ENCODE results near the gene KRT26.
"Not testable (repeated sequence)": the region's sequence is repeated elsewhere in the genome, so short reads cannot be mapped to it uniquely, and the experiment has no call there.

KRT26 gene, protein sequence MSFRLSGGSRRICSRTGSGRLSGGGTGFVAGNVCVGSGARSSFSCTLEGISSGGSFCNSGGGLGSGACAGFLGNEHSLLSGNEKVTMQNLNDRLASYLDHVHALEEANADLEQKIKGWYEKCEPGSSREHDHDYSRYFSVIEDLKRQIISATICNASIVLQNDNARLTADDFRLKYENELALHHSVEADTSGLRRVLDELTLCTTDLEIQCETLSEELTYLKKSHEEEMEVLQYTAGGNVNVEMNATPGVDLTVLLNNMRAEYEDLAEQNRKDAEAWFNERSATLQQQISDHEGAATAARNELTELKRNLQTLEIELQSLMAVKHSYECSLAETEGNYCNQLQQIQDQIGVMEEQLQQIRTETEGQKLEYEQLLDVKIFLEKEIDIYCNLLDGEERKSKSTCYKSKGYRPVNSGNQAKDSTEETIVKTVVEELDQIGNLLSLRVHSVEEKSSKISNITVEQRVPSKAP

DNA sequence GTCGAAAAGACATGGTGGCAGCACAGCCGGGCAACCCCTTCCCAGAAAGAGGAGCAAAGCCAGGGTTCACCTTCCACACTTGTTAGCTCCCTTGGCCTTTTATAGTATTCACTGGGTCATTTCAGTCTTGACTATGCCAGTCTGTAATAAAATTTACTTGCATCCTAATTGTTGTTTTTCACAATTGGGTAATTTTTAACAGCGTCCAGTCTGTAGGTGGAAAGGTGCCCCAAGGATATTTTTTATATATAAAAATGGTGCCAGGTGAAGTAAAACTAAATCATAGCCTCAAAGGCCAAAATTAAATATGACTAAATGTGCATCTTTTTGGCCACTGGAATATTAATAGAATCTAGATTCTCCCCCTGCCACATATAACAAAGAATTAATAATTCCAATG, at the start of gene KRT26:
Gene KRT26 (minus strand): TSS at position 101 of the 400 bp plus-strand sequence. CDS start 88 bp downstream, at position 13.
- no peak for DNase-seq

DNA sequence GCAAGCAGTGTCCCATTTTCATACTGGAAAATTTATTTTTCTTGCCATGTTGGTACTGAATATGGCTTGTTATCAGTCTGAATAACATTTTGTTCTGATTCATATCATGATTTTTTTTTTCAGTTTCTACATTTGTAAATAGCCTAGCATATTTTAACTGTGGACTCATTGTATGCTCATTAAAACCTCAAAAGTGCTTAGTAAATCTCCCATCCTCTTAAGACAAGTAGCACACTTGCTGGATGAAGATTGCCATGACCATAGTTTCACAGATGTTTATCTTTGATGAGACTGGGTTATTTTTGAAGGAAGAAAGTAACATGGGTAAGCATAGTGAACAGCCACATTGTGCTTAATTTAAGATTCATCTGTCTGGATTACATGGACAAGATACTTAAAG, 49.5 kb upstream of the KRT26 start:
- DNase-seq = no peak

DNA sequence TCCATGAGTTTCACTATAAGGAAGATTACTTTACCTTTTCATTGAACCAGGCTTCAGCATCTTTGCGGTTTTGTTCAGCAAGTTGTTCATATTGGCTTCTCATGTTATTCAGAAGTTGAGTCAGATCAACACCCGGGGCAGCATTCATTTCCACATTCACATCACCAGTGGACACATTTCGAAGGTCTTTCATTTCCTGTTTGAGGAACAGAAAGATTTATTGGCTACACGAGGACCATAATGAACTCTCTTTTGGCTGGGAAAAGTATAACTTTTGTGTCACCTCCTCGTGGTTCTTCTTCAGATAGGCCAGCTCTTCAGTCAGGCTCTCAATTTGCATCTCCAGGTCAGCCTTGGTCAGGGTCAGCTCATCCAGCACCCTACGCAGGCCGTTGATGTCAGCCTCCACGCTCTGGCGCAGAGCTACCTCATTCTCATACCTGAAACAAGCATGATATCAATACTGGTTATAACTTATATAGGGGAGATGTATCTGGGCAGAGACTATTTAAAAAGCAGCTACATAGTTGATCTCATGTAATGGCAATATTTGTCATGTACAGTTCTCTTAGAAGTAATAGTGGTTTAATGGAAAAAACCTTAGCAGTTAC, 48.3 kb upstream of the KRT26 start:
- DNase-seq = no peak

DNA sequence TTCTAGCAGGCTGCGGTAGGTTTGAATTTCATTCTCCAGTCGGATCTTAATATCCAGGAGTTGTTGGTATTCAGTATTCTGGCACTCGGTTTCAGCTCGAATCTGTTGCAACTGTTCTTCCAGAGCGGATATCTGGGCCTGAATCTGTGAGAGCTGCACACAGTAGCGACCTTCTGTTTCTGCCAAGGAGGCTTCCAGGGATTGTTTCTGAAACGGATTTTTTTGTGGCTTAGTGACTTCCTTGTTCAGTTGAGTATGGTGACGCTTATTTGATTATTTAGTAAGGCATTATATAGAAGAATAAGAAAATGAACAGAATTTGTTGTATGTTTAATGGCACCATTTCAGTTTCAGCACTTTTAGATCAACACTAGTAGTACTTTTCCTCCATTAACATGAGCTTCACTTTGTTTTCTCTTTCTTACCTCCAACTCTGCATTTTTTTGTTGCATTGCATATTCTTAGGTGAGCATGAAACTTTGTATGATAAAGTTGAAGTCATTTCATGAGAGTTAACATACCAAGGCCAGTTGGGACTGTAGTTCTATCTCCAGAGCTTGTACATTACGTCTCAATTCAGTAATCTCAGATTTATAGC, 47.6 kb upstream of the KRT26 start:
- DNase-seq = peak; percentile 73

DNA sequence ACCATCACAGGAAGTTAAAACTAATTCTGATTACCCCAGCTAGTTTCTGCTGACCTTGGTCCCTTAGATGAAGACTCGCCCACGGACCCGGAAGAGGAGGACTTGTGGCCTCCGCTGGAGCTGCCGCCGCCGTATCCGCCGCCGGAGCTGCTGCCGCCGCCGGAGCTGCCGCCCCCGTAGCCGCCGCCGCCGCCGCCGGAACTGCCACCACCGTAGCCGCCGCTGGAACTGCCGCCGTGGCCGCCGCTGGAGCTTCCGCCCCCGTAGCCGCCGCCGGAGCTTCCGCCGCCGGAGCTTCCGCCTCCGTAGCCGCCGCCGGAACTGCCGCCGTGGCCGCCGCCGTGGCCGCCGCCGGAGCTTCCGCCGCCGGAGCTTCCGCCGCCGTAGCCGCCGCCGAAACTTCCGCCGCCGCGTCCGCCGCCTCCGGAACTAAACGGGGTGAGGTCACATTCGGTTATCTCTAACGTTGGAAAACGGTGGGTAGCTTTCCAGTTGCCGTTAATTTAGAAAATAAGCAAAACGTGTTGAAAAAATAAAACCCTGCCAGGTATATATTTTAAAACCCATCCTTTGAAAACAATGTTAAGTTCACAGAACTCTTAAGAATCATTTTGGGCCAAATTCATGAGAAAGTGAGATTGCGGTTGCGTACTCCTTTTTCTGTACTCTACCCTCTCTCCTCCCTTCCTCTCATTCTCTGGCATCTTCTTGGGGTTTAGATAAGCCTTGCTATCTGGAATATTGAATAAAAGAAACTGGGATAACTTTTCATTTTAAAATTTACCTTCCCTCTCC, 46.9 kb upstream of the KRT26 start:
- DNase-seq = peak; percentile 89

DNA sequence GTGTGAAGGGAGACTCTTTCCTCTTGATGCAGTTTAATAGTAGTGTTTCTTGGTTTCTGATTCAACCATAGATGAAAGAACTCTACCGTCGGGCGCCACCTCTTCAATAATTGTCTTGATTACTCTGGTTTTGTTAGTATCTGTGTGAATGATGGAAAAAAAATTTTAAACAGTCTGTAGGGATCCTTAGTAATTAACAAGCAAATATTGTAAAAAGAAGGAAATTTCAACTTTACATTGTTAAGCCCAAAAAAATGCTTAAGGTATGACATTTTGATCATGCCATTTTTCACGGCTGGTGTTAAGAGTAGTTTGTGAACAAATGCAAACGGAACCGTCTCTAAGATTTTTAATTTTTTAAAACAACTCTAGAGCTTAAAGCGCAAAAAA, 46.3 kb upstream of the KRT26 start:
- peak; percentile 50 for DNase-seq

DNA sequence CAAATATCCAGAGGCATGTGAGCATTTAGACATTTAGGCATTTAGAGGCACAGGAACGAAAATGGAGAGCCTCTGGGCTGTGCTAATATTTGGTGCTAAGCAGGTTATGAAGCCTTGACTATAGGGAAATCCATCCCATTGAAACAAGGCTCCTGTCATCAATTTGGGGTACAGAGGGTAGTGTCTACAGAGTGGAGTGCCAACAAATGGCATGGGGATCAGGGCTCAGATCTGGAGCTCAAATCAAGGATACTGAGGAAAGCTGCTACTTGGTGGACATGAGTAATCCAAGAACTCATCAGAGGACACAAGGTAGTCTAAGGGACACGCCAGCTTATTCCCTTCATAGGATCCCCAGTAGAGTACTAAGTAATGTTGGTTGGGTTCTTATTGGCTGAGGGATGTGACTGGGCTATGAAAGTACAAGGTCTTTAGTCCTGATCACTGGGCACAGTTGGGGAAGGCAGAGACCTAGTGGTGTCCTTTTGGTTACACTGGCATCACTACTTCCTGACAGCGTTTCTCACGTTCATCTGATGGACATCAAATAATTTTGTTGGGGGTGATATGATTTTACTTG, 45.2 kb upstream of the KRT26 start:
- no peak for DNase-seq

DNA sequence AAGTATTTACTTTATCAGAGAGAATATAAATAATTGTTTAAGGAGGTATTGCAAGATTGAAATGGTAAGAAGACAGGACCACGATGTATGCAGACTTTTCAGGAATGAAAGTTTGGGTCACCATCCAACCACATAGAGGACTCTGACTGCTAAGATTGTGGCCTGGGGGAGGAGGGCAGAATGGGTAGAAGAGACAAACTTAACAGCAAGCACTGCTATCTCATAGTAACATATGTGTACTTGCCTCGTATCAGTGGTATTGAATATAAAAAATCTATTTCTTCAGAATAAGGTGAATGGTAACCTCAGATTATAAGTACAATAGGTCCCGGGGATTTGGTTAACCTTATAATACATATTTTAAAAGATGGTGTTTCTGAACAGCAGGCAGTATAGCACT, 44.6 kb upstream of the KRT26 start:
- no peak for DNase-seq

DNA sequence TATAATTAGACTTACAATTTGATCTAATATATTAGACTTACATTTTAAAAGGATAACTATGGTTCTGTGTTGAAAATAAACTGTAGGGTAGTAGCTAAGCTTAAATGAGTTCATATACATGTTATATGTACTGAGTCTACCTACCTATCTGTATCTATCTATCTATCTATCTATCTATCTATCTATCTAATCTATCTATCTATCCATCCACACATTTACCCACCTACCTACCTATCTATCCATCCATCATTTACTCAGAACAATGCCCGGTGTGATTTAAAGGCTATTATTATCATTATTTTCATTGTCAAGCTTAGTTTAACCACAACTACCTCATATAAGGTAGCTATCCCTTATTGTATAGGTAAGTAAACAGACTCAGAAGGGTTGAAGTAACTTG, 43.4 kb upstream of the KRT26 start:
- no peak for DNase-seq

DNA sequence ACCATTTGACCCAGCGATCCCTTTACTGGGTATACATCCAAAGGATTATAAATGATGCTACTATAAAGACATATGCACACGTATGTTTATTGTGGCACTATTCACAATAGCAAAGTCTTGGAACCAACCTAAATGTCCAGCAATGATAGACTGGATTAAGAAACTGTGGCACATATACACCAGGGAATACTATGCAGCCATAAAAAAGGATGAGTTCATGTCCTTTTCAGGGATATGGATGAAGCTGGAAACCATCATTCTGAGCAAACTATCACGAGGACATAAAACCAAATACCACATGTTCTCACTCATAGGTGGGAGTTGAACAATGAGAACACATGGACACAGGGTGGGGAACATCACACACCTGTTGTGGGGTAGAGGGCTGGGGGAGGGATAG, 42.7 kb upstream of the KRT26 start:
- DNase-seq = not testable (repeated sequence)

DNA sequence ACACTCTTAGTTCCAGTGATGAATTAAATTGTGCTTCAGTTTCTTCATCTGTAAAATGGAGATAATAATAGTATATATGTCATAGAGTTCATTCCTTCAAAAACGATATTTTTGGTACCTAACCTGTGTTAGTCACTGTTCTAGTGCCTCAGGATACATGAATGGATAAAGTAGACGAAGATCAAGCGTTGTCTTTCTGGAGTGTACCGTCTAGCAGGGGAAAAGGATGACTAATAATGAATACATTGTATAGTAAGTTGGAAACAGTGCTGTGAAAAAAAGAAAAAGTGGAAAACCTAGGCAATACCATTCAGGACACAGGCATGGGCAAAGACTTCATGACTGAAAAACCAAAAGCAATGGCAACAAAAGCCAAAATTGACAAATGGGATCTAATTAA, 41.8 kb upstream of the KRT26 start:
- DNase-seq = no peak

DNA sequence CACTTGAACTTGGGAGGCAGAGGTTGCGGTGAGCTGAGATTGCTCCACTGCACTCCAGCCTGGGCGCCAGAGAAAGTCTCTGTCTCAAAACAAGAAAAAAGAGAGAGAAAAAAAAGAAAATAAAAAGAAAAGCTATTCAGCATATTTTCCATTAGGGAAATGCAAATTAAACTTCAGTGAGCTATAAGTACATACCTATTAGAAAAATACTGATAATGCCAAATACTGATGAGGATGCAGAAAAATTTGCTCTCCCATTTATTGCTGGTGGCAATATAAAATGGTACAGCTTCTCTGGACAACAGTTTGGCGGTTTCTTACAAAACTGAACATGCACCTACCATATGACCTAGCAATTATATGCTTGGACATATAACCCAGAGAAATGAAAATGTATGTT, 40.6 kb upstream of the KRT26 start:
- no peak for DNase-seq

DNA sequence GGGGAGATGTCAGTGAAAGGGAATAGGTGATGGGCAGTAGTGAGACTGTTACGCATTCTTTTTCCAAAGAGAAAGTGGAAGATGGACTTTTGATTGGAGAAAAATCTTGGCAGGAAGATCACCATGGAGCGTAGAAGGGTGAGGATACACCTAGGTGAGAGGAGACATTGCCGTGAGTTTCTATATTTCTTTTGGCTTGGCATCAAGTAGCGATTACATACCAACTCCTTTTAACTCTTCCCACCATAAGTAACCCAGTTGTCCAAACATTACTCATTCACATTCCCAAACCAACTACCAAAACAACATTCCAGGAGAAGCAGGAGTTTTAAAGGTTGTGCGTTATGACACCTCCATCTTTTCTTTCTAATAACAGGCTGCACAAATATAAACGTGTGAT, 38.5 kb upstream of the KRT26 start:
- DNase-seq = no peak

DNA sequence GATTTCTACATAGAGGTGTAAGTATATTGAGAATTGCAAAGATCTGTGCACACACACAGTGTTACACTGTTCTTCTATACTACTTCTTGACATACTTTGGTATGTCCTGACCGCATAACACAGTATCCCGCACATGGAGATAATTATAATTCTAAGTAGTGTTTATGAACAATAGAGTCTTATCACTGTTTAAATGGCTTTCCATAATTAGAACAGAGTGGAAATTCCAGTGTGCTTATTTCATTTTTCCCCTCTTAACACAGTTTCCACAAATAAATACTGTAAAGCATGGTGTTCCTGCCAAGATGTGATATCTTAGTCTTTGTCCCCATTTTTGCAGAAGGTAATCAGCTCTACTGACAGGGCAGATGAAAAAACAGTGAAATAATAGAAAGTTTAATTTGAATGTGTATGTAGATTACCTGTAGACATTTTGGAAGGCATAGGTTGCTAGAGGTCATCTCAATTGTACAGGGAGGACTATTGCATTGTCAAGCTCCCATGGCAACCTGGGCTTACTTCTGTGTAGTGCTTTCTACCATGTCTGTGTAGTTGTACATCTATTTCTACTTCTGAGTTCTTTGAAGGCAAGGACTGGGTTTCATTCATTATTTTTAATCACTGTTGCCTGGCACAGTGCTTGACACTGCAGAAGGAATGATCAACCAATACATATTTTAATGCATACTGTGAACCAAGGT, 37.9 kb upstream of the KRT26 start:
- no peak for DNase-seq

DNA sequence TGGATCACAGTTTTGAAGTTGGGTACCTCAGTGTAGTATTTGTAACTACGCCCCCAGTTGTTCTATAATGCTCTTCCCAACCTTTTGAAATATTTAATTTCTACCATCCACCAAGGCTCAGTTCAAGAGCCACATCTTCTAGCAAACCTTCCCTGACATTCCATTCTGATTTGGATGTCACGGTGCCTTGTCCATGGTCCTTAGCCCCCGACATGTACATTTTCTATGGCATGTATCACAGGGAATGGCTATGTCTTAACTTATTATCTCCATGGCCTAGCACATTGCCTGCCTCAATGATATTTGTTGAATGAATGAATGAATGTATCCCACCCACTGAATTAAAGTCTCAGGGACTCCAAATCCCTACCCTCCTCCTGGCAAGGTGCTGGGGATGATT, 34.1 kb upstream of the KRT26 start:
- DNase-seq = no peak

DNA sequence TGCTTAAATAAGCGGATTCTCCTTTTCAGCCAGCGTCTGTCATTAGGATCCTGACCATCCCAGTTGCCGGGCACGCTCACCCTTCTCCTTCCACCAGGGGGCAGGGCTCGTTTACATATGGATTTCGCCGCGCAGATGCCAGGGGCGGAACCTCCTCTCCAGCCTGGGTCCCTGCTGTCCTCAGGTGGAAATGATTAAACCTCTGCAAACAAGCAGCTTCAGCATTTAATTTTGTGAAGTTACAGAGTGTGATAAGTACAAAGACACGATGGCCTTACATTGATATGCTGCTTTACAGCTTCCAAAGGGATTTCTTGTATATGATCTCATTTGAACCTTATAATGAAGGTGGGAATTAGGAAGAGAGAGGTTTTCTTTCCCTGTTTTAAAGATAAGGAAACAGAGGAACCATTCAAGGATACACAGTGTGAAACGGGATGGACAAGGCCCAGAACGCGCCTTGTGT, 31.6 kb upstream of the KRT26 start:
- peak; percentile 81 for DNase-seq

DNA sequence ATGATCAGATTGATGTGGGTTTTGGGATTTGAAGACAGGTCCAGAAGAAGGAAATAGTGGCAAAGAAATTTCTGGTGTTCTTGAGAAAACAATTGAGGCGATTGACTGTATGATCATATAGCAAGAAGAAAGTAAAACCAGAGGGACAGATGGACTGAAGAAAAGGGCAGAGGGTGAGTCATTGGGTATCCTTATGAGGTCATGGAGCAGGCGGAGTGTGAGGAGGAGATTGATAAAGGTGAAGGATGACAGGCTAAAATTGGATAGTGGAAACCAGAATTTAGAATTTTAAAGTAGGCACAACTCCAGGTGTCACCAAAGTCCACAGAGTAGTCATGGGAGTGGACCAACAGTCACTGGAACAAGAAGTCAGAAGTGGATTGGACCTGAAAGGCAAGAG, 29.2 kb upstream of the KRT26 start:
- DNase-seq = no peak

DNA sequence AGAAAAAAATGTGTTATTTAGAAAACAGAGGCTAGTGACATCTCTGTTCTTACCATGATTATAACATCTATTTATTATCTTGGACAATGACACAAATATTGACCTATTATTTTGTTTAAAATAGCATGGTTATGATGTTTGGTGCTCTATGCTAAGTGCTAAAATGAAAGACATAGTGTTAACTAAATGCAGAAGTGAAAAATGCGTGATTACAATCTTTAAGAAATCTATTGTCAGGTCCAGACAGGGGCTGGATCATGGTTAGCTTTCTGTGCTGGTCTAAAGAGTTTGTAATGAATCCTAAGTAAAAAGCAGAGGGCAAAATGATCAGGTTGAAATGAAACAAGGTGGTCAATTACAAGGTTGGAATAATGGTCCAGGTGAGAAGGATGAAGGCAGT, 28.4 kb upstream of the KRT26 start:
- no peak for DNase-seq

DNA sequence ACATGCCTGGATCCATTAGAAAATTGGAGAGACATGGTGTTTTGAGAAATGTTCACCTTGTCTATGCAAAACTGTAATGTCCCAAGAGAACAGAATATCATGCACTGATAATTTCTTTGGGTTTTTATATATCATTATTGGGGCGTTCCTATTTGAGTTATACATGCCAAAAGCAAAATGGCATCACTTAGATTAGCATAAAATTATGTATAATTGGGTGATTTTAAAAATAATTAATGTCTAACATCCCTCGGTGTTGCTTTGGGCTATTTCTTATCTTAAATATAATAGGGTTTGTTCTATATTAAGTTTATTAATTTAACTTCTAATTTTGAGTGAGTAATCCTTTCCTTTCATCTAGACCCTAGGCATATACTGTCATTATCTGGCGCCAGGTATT, 27.9 kb upstream of the KRT26 start, which contains the start of gene KRT28:
Gene KRT28 (minus strand): TSS at position 101 of the 400 bp plus-strand sequence. CDS start 66 bp downstream, at position 35.
- DNase-seq = no peak

DNA sequence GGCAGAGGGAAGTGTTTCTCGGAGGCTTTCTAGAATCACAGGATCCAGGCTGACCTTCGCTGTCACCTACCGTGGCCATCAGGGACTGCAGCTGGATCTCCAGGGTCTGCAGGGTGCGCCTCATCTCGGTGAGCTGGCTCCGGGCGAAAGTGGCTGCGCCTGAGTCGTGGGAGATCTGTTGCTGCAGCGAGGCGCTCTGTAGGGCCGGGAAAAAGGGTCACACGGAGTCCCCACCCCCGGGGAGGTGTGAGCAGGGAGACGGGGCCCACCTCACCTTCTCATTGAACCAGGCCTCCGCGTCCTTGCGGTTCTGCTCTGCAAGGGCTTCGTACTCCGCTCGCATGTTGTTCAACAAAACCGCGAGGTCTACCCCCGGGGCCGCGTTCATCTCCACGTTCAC, 24.8 kb upstream of the KRT26 start:
- no peak for DNase-seq

DNA sequence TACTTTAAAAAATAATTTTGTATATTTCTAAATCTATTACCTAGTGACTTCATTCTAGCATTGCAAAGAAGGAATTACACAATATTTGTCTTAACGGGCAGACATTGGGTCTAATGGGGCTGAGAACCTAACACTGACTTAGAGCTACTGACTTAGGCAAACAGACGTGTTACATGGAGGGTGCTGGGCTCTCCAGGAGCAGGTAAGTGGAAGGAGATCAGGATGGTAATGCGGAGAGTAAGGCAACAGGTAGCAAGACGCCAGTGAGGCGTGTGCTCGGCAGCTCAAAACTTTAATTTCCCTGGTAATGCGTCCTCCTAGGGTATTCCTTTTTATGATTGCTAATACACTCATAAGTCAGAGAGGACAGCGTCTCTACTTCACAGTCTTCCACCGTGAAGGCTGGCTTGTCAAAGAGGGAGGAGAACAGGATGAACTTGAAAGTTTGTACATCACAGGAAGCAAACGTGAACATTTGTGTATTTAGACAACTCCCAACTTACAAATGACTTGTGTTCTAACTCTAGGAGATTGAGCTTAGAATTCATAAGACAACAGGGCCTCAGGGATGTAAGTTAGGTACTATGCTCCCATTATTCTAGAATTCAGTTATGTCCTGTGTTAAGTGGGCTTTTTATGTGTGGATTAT, 23.1 kb upstream of the KRT26 start:
- DNase-seq = no peak

DNA sequence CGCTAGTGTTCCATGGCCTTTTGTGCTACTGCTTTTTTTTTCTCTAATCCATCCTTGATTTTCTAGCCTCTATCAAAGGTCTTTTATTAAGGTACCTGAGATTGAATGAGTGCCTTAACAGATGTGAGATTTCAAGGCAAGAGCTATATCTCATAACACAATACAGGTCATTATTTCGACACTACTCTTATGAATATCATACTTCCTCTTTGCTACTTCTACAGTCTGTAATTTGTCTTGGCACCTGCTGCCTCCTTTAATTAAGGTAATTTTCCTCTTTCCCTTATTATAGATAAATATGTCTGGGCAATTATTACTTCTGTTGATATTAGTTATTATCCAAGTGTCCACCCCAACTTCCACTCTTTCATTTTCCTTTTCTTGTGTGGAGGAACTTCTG, 22.5 kb upstream of the KRT26 start:
- DNase-seq = peak; percentile 14
